H9 (cell line): ENCODE results near the gene TNFRSF17. TPM values are rescaled to one million over a fixed set of nuclear protein-coding genes. Genes with fewer than 3 reads are reported as not detected.

Source experiments
- DNase-seq: peaks from one replicate; pipeline ENCODE4 v3.0.0-alpha.2; 2017
- H2AFZ ChIP-seq: one replicate; pipeline ENCODE4 v1.6.1; 2013; ENCODE audit warnings: mild to moderate bottlenecking, low read length, control low read depth, moderate library complexity
- H2AK5ac ChIP-seq: 2 replicates; pipeline ENCODE4 v1.6.1; 2013; ENCODE audit warnings: low read length, control low read depth, mixed read lengths; ENCODE audit not compliant: insufficient read length
- H2BK120ac ChIP-seq: one replicate; pipeline ENCODE4 v1.6.1; 2013; ENCODE audit warnings: low read depth, mild to moderate bottlenecking, low read length, control low read depth, inconsistent platforms; ENCODE audit not compliant: poor library complexity, severe bottlenecking
- H2BK12ac ChIP-seq: 2 replicates; pipeline ENCODE4 v1.6.1; 2013; ENCODE audit warnings: low read length, control low read depth, mixed read lengths, low read depth; ENCODE audit not compliant: insufficient read length
- H2BK15ac ChIP-seq: 2 replicates; pipeline ENCODE4 v1.6.1; 2013; ENCODE audit warnings: low read depth, low read length, control low read depth
- H2BK20ac ChIP-seq: one replicate; pipeline ENCODE4 v1.6.1; 2013; ENCODE audit warnings: low read depth, mild to moderate bottlenecking, low read length, control low read depth, inconsistent platforms; ENCODE audit not compliant: poor library complexity, severe bottlenecking
- H2BK5ac ChIP-seq: 2 replicates; pipeline ENCODE4 v1.6.1; 2013; ENCODE audit warnings: low read length, control low read depth, mixed read lengths; ENCODE audit not compliant: insufficient read length
- H3K14ac ChIP-seq: 2 replicates; pipeline ENCODE4 v1.6.1; 2013; ENCODE audit warnings: low read length, control low read depth; ENCODE audit not compliant: insufficient read depth
- H3K18ac ChIP-seq: 2 replicates; pipeline ENCODE4 v1.6.1; 2013; ENCODE audit warnings: low read depth, mild to moderate bottlenecking, mixed read lengths, low read length, control low read depth; ENCODE audit not compliant: insufficient read length
- H3K23ac ChIP-seq: 2 replicates; pipeline ENCODE4 v1.6.1; 2013; ENCODE audit warnings: low read length, control low read depth, mixed read lengths, low read depth; ENCODE audit not compliant: insufficient read length
- H3K23me2 ChIP-seq: 2 replicates; pipeline ENCODE4 v1.6.1; 2013; ENCODE audit warnings: low read depth, mild to moderate bottlenecking, mixed read lengths, low read length, control low read depth; ENCODE audit not compliant: insufficient read length, poor library complexity, severe bottlenecking
- H3K27ac ChIP-seq: 2 replicates; pipeline ENCODE4 v1.5.1; 2013; ENCODE audit warnings: low read length, control low read depth, mixed read lengths, low read depth; ENCODE audit not compliant: insufficient read length
- H3K27me3 ChIP-seq: 2 replicates; pipeline ENCODE4 v1.6.1; 2013; ENCODE audit warnings: low read length, control low read depth, inconsistent platforms; ENCODE audit not compliant: insufficient read depth
- H3K4ac ChIP-seq: 2 replicates; pipeline ENCODE4 v1.6.1; 2013; ENCODE audit warnings: low read depth, mild to moderate bottlenecking, control low read depth, inconsistent platforms, low read length, moderate library complexity
- H3K4me1 ChIP-seq: 2 replicates; pipeline ENCODE4 v1.6.1; 2013; ENCODE audit warnings: low read length, control low read depth, inconsistent platforms; ENCODE audit not compliant: insufficient read depth
- H3K4me2 ChIP-seq: 2 replicates; pipeline ENCODE4 v1.6.1; 2013; ENCODE audit warnings: low read length, control low read depth, mixed read lengths; ENCODE audit not compliant: insufficient read length, insufficient read depth
- H3K56ac ChIP-seq: 2 replicates; pipeline ENCODE4 v1.6.1; 2013; ENCODE audit warnings: low read depth, mild to moderate bottlenecking, mixed read lengths, low read length, control low read depth; ENCODE audit not compliant: insufficient read length
- H3K79me1 ChIP-seq: 2 replicates; pipeline ENCODE4 v1.6.1; 2013; ENCODE audit warnings: low read depth, mild to moderate bottlenecking, moderate library complexity, low read length, control low read depth, inconsistent platforms; ENCODE audit not compliant: insufficient read depth, poor library complexity, severe bottlenecking
- H3K79me2 ChIP-seq: 2 replicates; pipeline ENCODE4 v1.6.1; 2013; ENCODE audit warnings: low read length, control low read depth, inconsistent platforms; ENCODE audit not compliant: insufficient read depth
- H3K9ac ChIP-seq: 2 replicates; pipeline ENCODE4 v1.6.1; 2013; ENCODE audit warnings: low read length, control low read depth, mixed read lengths; ENCODE audit not compliant: insufficient read length; ENCODE audit errors: extremely low read depth
- H3K9me3 ChIP-seq: one replicate; pipeline ENCODE4 v1.6.1; 2013; ENCODE audit warnings: low read depth, low read length, inconsistent platforms; ENCODE audit not compliant: control insufficient read depth
- H3T11ph ChIP-seq: one replicate; pipeline ENCODE4 v1.6.1; 2013; ENCODE audit warnings: mild to moderate bottlenecking, low read length, control low read depth, inconsistent platforms
- H4K20me1 ChIP-seq: one replicate; pipeline ENCODE4 v1.6.1; 2013; ENCODE audit not compliant: control insufficient read depth, insufficient read length, insufficient read depth
- H4K5ac ChIP-seq: 2 replicates; pipeline ENCODE4 v1.6.1; 2013; ENCODE audit warnings: low read depth, mild to moderate bottlenecking, mixed read lengths, low read length, control low read depth; ENCODE audit not compliant: insufficient read length
- H4K8ac ChIP-seq: replicated peaks from 2 replicates; pipeline ENCODE4 v1.6.1; 2013; ENCODE audit warnings: low read length, control low read depth, mixed read lengths, low read depth; ENCODE audit not compliant: insufficient read length
- H4K91ac ChIP-seq: 2 replicates; pipeline ENCODE4 v1.6.1; 2013; ENCODE audit warnings: low read depth, mild to moderate bottlenecking, moderate library complexity, mixed read lengths, low read length, control low read depth; ENCODE audit not compliant: insufficient read length
- H3K27ac Mint-ChIP-seq, 3 experiments: 2 replicates in 2 of 3; 3 replicates in 1 of 3; pipeline ENCODE4 v1.8.0; 2020 to 2021; ENCODE audit warnings: mixed read lengths in 3 of 3, mild to moderate bottlenecking in 1 of 3, moderate library complexity in 1 of 3
- H3K27me3 Mint-ChIP-seq: 2 replicates; pipeline ENCODE4 v1.8.0; 2021; ENCODE audit warnings: low read depth, mild to moderate bottlenecking, moderate library complexity, mixed read lengths
- H3K36me3 Mint-ChIP-seq, 3 experiments: 2 replicates in 2 of 3; 3 replicates in 1 of 3; pipeline ENCODE4 v1.8.0; 2020 to 2021; ENCODE audit warnings: low read depth in 3 of 3, mixed read lengths in 3 of 3; ENCODE audit not compliant: insufficient read depth in 1 of 3
- H3K4me1 Mint-ChIP-seq, 2 experiments: 2 replicates each; pipeline ENCODE4 v1.8.0; 2020; ENCODE audit warnings: mixed read lengths in 2 of 2
- H3K4me3 Mint-ChIP-seq, 2 experiments: 2 replicates in 1 of 2; 3 replicates in 1 of 2; pipeline ENCODE4 v1.8.0; 2020 to 2021; ENCODE audit warnings: mild to moderate bottlenecking in 2 of 2, mixed read lengths in 2 of 2, moderate library complexity in 1 of 2
- H3K9me3 Mint-ChIP-seq, 2 experiments: 2 replicates in 1 of 2; 3 replicates in 1 of 2; pipeline ENCODE4 v1.8.0; 2020; ENCODE audit warnings: mild to moderate bottlenecking in 2 of 2, mixed read lengths in 2 of 2, moderate library complexity in 1 of 2
- WGBS: extraction: QIAGEN DNeasy Blood & Tissue Kit; methylation state at CpG from one replicate; pipeline ENCODE4 v1.1.7; 2013; ENCODE audit warnings: missing lambda C conversion rate, low lambda C conversion rate, mixed read lengths; ENCODE audit not compliant: insufficient read length; ENCODE audit errors: extremely low coverage; 5-methylcytosine and 5-hydroxymethylcytosine counted together
- total RNA-seq: library from RNA; stranded (reverse); gene quantifications from 2 replicates; pipeline ENCODE4 v1.2.1, GENCODE V29; 2021
- TF ChIP-seq, protein P1 (sequence below): fragments of 200-600 bp; sonication (generic); conservative IDR thresholded peaks from 3 replicates; pipeline ENCODE4 v1.8.0; 2021; ENCODE audit warnings: antibody characterized with exemption, mild to moderate bottlenecking

The TNFRSF17 gene
- total RNA-seq, 1 experiment from 2014 or later: not detected

- TF ChIP-seq, protein P1, sequence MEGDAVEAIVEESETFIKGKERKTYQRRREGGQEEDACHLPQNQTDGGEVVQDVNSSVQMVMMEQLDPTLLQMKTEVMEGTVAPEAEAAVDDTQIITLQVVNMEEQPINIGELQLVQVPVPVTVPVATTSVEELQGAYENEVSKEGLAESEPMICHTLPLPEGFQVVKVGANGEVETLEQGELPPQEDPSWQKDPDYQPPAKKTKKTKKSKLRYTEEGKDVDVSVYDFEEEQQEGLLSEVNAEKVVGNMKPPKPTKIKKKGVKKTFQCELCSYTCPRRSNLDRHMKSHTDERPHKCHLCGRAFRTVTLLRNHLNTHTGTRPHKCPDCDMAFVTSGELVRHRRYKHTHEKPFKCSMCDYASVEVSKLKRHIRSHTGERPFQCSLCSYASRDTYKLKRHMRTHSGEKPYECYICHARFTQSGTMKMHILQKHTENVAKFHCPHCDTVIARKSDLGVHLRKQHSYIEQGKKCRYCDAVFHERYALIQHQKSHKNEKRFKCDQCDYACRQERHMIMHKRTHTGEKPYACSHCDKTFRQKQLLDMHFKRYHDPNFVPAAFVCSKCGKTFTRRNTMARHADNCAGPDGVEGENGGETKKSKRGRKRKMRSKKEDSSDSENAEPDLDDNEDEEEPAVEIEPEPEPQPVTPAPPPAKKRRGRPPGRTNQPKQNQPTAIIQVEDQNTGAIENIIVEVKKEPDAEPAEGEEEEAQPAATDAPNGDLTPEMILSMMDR: no peak
- Histone ChIP-seq H3K4me1 (no peaks in the 10 kb centered on the region), H3K18ac (no peak overlapping the region), H3K27me3 (no peaks in the 10 kb centered on the region), H4K20me1 (no peaks in the 10 kb centered on the region), H3K23me2 (no peaks in the 10 kb centered on the region), H4K5ac (no peak overlapping the region), H2BK12ac (no peak overlapping the region), H3K23ac (no peak overlapping the region), H4K8ac (no peak overlapping the region), H3K27ac (no peak overlapping the region), H3K79me1 (no peaks in the 10 kb centered on the region), H3K4me2 (no peak overlapping the region), H2BK5ac (no peak overlapping the region), H3K9ac (no peak overlapping the region), H3T11ph (no peak overlapping the region), H3K4ac (no peak overlapping the region), H2AFZ (no peak overlapping the region), H3K56ac (no peak overlapping the region), H3K14ac (no peak overlapping the region; the same call in 1 of the 2 replicates), H3K9me3 (no peaks in the 10 kb centered on the region), H2BK15ac (no peak overlapping the region), H2BK20ac (no peak overlapping the region), H3K79me2 (no peaks in the 10 kb centered on the region), H4K91ac (no peak overlapping the region), H2BK120ac (no peak overlapping the region), H2AK5ac (no peak overlapping the region)
- peak overlapping the region in 2 of 3 experiments; percentile 6 to 68; a peak in 2 of 7 replicates for H3K27ac Mint-ChIP-seq
- no peaks in the 10 kb centered on the region for H3K36me3 Mint-ChIP-seq
- H3K4me1 Mint-ChIP-seq: peaks cover 30 to 36% of the 10 kb centered on the region in 2 experiments
- no peak overlapping the region for H3K4me3 Mint-ChIP-seq
- no peaks in the 10 kb centered on the region for H3K27me3 Mint-ChIP-seq
- no peak for DNase-seq
- H3K9me3 Mint-ChIP-seq: no peaks in the 10 kb centered on the region
- no CpG with 5 or more reads among the region's 9 CpGs for WGBS
Measured at GRCh38 chr16:11996433-11997330, 31.7 kb downstream of the TNFRSF17 start.
